GM12875 (cell line): Measurements from ENCODE around the gene CD1C.
A peak's percentile ranks its signal among the peaks of the same experiment; 100 is the strongest.

Source experiments
- H3K4me3 ChIP-seq: one replicate; pipeline ENCODE4 v1.5.1; 2011; ENCODE audit warnings: low read depth, low read length, control low read depth
- TF ChIP-seq, protein P1 (sequence below): IDR thresholded peaks from 2 replicates; pipeline ENCODE4 v1.5.1; 2011; ENCODE audit warnings: low read depth, mild to moderate bottlenecking, control low read depth, inconsistent platforms, low read length, moderate library complexity, borderline replicate concordance; ENCODE audit not compliant: insufficient read depth

Gene CD1C

GRCh38 chr1:158327481-158327880 is 37.8 kb downstream of the CD1C start:
- TF ChIP-seq, protein P1, sequence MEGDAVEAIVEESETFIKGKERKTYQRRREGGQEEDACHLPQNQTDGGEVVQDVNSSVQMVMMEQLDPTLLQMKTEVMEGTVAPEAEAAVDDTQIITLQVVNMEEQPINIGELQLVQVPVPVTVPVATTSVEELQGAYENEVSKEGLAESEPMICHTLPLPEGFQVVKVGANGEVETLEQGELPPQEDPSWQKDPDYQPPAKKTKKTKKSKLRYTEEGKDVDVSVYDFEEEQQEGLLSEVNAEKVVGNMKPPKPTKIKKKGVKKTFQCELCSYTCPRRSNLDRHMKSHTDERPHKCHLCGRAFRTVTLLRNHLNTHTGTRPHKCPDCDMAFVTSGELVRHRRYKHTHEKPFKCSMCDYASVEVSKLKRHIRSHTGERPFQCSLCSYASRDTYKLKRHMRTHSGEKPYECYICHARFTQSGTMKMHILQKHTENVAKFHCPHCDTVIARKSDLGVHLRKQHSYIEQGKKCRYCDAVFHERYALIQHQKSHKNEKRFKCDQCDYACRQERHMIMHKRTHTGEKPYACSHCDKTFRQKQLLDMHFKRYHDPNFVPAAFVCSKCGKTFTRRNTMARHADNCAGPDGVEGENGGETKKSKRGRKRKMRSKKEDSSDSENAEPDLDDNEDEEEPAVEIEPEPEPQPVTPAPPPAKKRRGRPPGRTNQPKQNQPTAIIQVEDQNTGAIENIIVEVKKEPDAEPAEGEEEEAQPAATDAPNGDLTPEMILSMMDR = no peak
- no peak overlapping the region for H3K4me3 ChIP-seq

- TF ChIP-seq, protein P1 = no peak
- no peak overlapping the region for H3K4me3 ChIP-seq
Observed at GRCh38 chr1:158328426-158328825, 38.7 kb downstream of the CD1C start.

GRCh38 chr1:158329300-158329699 is 39.6 kb downstream of the CD1C start:
- H3K4me3 ChIP-seq = no peak overlapping the region
- TF ChIP-seq, protein P1 = no peak

- H3K4me3 ChIP-seq = no peak overlapping the region
- TF ChIP-seq, protein P1 = peak; percentile 45; the same call in 1 of the 2 replicates
Observed at GRCh38 chr1:158329733-158330132, 40.0 kb downstream of the CD1C start.

GRCh38 chr1:158330391-158331105 is 40.8 kb downstream of the CD1C start:
- TF ChIP-seq, protein P1 = no peak

GRCh38 chr1:158331106-158331425 is 41.3 kb downstream of the CD1C start:
- TF ChIP-seq, protein P1 = no peak
- H3K4me3 ChIP-seq = no peak overlapping the region

More at GRCh38 chr1:158330391-158331105, 40.8 kb downstream of the CD1C start:
- no peak overlapping the region for H3K4me3 ChIP-seq

DNA sequence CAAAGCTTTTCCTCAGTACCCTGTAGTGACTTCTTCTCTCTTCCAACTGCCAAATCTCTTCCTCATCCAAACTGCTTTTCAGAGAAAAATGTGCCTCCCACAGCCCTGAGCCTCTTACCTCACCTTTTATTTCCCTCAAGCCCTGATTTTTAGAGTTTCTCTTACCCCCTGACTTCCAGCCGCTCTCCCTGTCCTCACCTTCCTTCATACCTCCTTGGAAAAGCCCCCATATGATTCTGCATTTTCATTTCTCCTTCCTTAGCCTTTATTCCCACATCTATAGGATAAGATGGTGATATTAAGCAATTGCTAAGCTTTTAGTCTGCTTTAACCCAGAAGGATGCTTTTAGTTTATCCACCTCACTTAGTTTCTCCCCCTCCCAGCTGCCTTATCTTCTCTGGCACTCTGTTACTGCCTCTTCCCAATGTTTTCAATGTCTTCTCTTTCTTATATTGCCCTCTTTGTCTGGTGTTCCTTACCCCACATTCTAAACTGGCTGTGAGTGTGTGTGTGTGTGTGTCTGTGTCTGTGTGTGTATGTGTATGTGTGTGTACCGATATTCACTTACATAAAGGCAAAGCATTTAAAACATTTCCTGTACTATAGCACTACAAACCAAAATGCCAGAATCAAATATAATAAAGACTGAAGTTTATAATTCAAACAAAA is 41.9 kb downstream of the CD1C start, which contains the start of gene CD1B:
TSS of gene CD1B (minus strand) at position 51 of the 670 bp plus-strand sequence. CDS start 108 bp downstream, outside the sequence.
- TF ChIP-seq, protein P1 = no peak
- no peak within 1 kb of the TSS for H3K4me3 ChIP-seq
